GM20431 (cell line): ENCODE data around the gene TMEM203.

Experiments used
- in situ Hi-C: fragments of 300-500 bp; cut with MseI, MboI; formaldehyde crosslinking; loops from one replicate; pipeline ENCODE4 v1.15.0; 2020; ENCODE audit warnings: low sequenced_read_pairs; ENCODE audit not compliant: unreplicated experiment

TMEM203 gene

GRCh38 chr9:137186385-137186784, 19.1 kb downstream of the TMEM203 start:
- in situ Hi-C loops: no loop called here

- in situ Hi-C loops: no loop called here
Observed at GRCh38 chr9:137185921-137186320, 19.5 kb downstream of the TMEM203 start.

DNA sequence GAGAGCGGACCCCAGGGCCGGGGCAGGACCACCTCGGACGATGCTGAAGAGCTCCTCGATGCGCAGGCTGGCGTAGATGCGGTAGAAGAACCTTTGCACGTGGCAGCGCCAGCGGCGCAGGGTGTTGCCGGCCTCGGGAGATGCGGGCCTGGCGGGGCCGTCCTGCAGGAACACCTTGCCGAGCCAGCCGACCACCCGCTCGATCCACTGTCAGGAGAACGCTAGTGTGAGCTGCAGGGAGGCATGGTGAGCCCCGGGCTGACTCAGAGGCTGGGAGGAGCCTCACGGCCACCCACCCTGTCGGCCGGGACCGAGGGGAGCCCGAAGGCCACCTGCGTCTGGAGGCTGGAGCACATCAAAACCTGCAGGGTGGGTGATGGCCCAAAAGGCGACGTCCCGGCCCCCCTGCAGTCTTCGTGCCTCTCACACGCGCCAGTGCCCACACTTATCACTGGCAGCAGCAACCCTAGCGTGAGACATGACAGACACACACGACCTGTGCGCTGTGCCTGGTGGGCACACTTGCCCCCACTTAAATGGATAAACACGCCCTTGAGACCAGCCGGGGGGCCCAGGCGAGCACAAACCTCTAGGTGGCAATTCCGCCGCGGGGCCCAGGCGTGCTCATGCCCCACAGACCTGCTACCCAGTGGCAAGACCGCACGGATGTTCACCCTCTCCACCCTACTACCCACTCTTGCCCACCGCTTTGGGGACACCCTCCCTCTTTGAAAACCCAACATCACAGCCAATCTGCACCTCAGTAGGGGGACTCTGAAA, 20.4 kb downstream of the TMEM203 start:
- in situ Hi-C loops: no loop called here

DNA sequence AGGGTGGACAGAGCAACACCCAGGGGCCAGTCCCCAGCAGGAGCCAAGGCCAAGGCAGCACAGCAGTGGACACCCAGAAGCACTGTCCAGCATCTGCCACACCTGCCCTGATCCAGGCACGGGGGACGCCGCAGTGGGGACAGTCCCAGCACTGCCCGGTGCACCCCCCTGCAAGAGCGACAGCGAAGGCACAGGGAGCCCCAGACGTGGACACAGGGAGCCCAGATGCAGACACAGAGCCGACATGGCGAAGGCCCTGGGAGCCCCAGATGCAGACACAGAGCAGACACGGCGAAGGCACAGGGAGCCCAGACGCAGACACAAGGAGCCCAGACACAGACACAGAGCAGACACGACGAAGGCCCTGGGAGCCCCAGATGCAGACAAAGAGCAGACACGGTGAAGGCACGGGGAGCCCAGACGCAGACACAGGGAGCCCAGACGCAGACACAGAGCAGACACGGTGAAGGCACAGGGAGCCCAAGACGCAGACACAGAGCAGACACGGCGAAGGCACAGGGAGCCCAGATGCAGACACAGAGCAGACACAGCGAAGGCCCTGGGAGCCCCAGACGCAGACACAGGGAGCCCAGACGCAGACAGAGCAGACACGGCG, 21.4 kb downstream of the TMEM203 start:
- in situ Hi-C loops: no loop called here

DNA sequence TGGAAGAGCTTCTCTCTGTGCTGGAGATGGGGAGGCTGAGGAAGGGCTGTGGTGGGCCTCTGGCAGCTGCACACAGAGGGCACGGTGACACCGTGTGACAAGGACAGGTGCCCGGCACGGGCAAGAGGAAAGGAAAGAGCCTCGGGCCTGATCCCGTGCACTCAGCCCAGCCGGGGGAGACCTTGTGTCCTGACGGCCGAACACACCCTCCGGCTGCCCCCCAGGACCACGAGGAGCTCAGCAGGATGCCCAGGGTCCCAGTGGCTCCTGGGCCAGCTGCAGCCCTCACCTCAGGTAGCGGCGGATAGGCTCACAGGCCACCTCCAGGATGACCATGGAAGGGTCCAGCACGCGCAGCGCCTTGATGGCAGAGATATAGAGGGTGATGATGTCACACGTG, 22.6 kb downstream of the TMEM203 start:
- in situ Hi-C loops: no loop called here

- in situ Hi-C loops: no loop called here
Observed at GRCh38 chr9:137181680-137182079, 23.8 kb downstream of the TMEM203 start.

DNA sequence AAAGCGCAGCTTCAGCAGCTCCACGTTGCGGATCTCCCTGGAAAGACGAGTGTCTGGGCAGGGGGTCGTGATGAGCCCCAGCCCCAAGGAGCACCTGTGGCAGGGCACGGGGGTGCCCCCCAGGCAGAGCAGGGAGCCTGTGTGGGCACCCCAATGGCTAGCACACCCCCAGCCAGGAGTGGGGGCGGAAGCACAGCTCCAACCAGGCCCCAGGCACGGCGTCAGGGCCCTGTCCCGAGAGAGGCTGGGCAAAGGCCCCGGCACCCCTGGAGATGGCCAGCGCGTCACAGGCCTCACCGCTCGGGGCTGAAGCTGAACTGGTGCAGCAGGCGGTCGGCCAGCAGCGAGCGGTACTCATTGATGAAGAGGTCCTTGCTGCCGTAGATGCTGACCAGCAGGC, 25.0 kb downstream of the TMEM203 start:
- in situ Hi-C loops: no loop called here

DNA sequence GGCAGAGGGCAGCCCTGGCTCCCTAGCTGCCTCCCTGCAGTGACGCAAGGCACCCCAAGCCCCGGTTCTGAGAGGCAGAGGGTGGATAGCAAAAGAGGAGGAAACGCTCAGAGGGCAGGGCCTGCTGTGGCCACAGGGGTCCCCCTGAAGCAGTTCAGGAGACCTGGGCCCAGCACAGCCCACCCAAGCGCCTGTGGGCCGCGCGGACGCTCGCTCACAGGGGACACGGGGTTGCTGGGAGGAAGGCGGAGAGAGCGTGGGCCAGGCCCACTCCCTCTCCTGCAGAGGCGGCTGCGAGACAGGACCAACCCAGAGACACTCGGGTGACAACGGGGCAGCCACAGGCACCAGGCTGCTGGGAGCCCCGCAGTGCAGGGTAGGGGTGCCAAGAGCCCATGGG, 25.7 kb downstream of the TMEM203 start:
- in situ Hi-C loops: no loop called here

DNA sequence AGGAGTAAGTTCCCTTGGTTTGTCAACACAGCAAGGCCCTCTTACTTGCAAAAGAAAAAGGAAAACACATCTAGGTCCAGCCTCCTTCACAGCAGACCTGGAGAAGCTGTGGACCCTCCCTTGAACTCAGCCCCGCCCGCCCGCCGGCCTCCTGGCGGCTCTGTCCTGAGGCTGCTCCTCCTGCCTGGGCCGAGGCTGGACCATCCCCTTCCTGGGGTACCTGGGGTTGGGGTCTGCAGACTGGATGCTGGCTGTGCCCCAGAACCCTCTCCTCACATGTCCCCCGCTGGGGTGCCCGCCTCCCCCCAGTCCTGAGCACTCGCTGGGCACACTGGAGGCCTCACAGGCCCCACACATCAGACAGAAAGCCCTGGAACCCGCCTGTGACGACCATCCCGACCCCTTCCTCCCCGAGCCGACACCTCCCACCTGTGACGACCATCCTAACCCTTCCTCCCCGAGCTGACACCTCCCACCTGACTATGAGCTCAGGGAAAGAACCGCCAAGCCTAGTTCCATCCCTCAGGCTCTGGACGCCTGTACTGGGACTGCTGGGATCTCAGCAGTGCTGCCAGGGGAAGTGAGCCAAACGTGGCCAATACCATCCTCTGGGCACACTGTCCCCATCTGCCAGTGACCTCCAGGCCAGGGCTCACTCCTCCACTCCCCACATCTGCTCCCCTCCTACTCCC, 26.4 kb downstream of the TMEM203 start:
- in situ Hi-C loops: no loop called here

DNA sequence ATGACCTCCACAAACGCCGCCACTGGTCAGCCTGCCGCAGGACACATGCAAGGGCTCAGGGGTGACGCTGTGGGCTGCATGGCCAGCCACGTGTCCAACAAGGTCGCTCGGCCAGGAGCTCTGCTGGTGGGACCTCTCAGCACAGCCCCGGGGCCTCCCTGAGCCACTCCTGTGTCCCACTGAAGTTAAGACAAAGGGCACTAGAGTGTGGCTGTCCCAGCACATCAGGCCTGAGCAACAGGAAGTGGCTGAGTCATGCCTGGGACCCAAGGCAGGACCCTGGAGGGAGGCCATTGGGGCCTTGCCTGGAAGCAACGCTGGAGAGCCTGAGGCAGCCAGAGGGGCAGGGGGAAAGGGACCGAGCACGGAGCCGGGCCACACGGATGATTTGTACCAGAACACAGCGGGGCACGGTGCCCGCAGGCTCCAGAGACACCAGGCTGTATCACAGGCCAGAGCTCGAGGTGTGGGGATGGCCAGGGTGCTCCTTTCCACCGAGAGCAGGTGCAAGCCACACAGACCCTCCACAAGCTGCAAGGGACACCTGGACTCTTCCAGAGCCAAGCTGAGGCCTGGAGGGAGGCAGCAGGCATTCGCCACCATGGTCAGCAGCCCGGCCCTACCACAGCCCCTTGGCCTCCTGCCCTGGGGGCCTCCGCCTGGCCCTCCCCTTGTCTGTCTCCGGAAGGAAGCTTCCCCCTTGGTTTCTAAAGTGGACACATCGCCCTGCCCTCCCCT, 27.1 kb downstream of the TMEM203 start:
- in situ Hi-C loops: no loop called here

DNA sequence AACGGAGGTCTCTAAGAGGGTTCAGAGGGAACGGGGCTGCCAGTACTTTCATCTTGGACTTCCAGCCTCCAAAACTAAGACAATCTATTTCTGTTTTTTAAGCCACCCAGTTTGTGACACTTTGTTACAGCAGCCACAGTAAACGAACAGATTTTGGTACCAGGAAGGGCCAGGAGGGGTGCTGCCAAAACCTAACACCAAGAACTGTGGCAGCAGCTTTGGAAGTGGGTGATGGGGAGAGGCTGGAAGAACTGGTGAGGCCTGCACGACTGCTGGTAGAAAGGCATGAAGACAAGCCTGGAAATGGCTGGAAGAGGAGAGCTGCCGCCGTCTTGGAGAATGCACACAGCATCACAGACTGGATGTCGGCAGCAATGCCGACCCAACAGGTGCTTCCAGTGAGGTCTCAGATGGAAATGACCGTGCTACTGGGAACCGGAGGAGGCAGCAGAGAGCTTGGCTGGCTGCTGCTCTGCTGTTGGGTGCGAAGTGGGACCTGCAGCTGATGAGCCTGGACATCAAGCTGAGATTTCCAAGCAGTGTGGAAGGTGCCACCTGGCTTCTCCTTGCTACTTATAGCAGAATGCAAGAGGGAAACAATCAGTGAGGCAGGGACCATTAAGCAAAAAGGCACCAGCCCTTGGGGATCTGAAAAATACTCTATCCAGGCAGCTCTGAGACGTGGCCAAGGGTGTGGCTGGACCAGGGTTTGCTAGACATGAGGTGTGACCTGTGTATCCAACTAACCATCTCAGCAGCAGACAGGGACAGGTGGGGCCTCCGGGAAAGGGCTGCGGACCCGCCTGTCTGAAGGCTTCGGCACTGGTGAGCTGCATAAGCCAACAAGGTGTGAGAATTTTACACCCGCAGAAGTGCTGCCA, 28.9 kb downstream of the TMEM203 start:
- in situ Hi-C loops: no loop called here

DNA sequence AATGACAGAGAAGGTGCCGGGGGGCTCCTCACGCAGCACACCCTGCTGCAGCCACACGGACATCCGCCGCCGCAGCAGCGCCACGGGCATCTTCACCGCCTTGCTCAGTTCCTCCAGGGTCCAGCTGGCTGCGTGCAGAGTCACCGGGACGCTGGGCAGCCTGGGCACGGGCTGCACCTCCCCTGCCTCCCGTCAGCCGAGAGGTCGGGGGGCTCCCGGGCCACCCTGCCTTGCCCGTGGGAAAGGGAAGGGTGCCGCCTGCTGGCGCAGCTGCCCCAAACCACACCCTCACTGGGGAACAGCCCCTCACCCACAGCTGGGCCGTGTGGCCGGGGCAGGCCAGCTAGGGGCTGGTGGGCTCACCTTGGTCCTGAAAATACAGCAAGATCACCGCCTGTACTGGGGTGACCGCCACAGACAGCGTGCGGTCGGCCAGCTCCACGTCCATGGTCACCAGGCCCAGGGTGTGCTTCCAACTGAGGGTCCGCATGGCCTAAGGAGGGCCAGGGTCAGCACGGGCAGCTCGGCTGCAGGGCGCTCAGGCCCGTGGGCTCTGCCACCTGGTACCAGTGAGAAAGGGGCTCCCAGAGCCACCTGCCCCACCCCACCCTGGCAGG, 30.0 kb downstream of the TMEM203 start:
- in situ Hi-C loops: no loop called here

DNA sequence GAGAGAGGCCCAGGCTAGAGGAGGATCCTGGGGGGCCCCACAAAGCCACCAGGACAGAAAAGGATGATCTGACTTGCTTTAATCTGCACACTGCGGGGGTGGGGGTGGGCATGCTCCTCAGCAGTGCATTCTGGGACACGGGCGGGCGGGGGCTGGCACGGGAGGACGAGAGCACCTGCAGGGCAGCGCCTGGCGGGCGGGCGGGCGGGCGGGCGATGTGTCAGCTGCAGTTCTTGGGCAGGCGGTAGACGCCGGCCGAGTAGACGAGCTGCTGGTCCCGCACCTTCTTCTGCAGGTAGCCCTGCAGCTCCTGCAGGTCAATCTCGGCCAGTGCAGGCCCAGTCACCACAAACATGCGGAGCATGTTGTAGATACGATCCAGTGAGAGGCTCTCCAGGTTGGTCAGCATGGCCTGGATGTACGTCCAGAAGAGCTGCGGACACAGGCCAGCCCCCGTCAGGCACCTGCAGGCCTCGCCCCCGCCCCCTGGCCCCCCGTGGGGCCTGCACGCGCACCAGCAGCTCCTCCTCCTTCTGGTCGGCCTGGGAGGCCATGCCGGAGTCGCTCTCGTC, 30.6 kb downstream of the TMEM203 start:
- in situ Hi-C loops: no loop called here

GRCh38 chr9:137173796-137174664, 31.4 kb downstream of the TMEM203 start:
- in situ Hi-C loops: no loop called here

- in situ Hi-C loops: no loop called here
Observed at GRCh38 chr9:137172901-137173795, 32.3 kb downstream of the TMEM203 start.

DNA sequence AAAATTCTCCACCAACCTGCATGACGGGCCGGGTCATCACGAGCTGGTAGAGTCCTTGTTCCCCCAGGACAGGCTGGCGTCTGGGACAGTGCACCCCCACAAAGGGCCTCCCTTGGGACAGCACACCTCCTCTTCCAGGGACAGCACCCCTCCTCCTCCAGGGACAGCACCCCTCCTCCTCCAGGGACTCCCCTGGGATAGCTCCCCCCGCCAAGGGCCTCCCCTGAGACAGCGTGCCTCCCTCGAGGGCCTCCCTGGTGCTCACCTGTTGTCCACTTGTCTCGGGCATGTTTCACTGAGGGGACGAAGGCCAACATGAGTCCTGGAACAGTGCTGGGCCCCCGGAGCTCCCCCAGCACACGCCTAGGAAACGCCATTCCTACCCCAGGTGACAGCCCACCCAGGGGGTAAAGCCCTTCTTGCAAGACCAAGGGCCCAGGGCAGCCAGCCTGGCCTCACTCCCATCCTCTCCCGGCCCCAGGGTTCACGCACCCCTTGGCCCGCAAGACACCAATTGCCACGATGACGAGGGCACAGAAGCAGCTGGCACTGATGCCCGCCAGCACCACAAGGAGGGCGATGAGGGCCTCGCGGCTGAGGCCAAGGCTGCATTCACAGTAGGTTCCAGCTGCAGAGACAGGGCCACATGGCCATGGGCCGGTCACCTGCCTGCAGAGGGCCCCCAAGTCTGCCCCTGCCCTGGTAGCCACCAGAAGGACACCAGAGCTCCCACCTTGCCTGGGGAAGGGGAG, 34.1 kb downstream of the TMEM203 start:
- in situ Hi-C loops: no loop called here
